ENCODE results near the gene HLTF. TPM values are rescaled to one million over a fixed set of nuclear protein-coding genes. Genes with fewer than 3 reads are reported as not detected.

Gene HLTF
- total RNA-seq, 4 donors from 2014 or later, result 3.0 to 13.5 (median 7.2) TPM

DNA sequence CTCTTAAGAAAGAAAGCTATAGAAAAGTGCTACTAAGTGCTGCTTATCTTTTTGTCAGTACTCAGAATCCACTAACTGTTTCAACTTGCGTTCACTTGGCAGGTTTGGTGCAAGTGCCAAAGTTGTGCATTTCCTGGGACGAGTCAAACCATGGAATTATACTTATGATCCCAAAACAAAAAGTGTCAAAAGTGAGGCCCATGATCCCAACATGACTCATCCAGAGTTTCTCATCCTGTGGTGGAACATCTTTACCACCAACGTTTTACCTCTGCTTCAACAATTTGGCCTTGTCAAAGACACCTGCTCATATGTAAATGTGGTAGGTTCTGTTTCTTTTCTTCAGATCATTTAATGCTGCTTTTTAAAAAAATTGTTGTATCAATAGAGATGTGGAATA lies 62.4 kb downstream of the HLTF start:
- Histone ChIP-seq H3K27ac (no peak overlapping the region), H3K4me1 (peaks cover 0 to 14% (median 1%) of the 10 kb centered on the region in 4 donors), H3K9me3 (no peaks in the 10 kb centered on the region), H3K36me3 (peaks cover 0 to 47% (median 14%) of the 10 kb centered on the region in 4 donors), H3K27me3 (no peaks in the 10 kb centered on the region), H3K4me3 (no peak overlapping the region)
- intact Hi-C loops (cut with DNase I; ENCODE audit: low total_unique reads) (no loop called here), in situ Hi-C loops (cut with MboI; ENCODE audit: low pct_ligation_motif_present in 1 of 4, low pct_unique_long_range_greater_than_20kb in 1 of 4, low sequenced_read_pairs in 3 of 4) (no loop called here)
- no peak for TF ChIP-seq EP300 (IDR thresholded peaks at IDR 0.05; ENCODE audit: low read depth)
- TF ChIP-seq, protein P1, sequence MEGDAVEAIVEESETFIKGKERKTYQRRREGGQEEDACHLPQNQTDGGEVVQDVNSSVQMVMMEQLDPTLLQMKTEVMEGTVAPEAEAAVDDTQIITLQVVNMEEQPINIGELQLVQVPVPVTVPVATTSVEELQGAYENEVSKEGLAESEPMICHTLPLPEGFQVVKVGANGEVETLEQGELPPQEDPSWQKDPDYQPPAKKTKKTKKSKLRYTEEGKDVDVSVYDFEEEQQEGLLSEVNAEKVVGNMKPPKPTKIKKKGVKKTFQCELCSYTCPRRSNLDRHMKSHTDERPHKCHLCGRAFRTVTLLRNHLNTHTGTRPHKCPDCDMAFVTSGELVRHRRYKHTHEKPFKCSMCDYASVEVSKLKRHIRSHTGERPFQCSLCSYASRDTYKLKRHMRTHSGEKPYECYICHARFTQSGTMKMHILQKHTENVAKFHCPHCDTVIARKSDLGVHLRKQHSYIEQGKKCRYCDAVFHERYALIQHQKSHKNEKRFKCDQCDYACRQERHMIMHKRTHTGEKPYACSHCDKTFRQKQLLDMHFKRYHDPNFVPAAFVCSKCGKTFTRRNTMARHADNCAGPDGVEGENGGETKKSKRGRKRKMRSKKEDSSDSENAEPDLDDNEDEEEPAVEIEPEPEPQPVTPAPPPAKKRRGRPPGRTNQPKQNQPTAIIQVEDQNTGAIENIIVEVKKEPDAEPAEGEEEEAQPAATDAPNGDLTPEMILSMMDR (IDR thresholded peaks at IDR 0.05), result no peak
- TF ChIP-seq POLR2A (IDR thresholded peaks at IDR 0.05), result no peak
- TF ChIP-seq POLR2AphosphoS5 (IDR thresholded peaks at IDR 0.05), result no peak
- DNase-seq, result no peak
- 90 to 94% methylated on average over 3 of the region's 3 CpGs for WGBS, 2 donors (ENCODE audit: low coverage in 1 of 2)

DNA sequence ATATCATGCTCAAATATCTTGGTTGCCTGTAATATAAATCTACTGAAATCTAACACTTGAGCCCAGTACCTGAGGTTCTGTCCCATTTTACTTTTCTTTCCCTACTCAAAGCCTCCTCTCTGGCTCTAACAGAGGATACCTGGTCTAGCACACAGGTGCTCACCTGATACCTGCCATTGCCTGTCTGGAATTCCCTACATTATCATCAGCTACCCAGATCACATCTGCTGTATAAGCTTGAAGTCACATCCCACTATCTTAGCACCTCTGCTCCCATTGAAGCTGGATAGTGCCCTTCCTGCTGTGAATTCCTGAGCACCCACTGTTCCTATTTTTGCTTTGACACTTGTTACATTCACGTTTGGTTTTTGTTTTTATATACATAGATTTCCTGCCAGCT lies 64.5 kb downstream of the HLTF start:
- in situ Hi-C loops (cut with MboI; ENCODE audit: low pct_ligation_motif_present in 1 of 4, low pct_unique_long_range_greater_than_20kb in 1 of 4, low sequenced_read_pairs in 3 of 4), result no loop called here
- Histone ChIP-seq H3K9me3 (no peaks in the 10 kb centered on the region), H3K27me3 (no peaks in the 10 kb centered on the region), H3K4me3 (no peak overlapping the region), H3K27ac (no peak overlapping the region), H3K36me3 (peaks cover 0 to 37% (median 11%) of the 10 kb centered on the region in 4 donors), H3K4me1 (peaks cover 0 to 14% (median 2%) of the 10 kb centered on the region in 4 donors)
- DNase-seq, result no peak
- TF ChIP-seq EP300 (IDR thresholded peaks at IDR 0.05; ENCODE audit: low read depth), result no peak
- TF ChIP-seq POLR2A (IDR thresholded peaks at IDR 0.05), result no peak
- no peak for TF ChIP-seq POLR2AphosphoS5 (IDR thresholded peaks at IDR 0.05)
- TF ChIP-seq, protein P1 (IDR thresholded peaks at IDR 0.05), result no peak
- intact Hi-C loops (cut with DNase I; ENCODE audit: low total_unique reads), result no loop called here
- WGBS, 2 donors (ENCODE audit: low coverage in 1 of 2), result 25 to 50% methylated on average over 1 of the region's 1 CpG

DNA sequence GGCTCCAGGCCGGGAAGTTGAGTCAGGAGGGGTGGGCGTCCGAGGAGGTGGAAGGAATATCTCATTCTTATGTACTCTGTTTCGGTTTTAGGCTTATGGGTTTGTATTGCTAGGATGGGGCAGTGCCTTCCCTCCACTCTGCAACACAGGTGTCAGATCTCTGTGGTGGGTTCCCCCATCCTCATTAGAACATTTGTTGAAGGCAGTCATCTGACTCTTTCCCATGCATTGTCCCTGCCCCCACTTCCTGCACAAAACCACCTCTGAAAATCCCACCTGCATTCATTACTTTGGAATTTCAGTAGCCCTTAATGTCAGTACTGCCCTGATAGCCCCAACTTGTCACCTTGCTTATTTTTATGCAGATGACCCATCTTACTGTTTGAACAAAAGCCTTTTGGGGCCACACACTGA lies 65.5 kb downstream of the HLTF start:
- 42 to 80% methylated on average over 3 to 4 of the region's 4 CpGs for WGBS, 2 donors (ENCODE audit: low coverage in 1 of 2)
- DNase-seq, result no peak
- in situ Hi-C loops (cut with MboI; ENCODE audit: low pct_ligation_motif_present in 1 of 4, low pct_unique_long_range_greater_than_20kb in 1 of 4, low sequenced_read_pairs in 3 of 4), result no loop called here
- Histone ChIP-seq H3K36me3 (peaks cover 0 to 28% (median 10%) of the 10 kb centered on the region in 4 donors), H3K4me1 (peaks cover 0 to 21% (median 3%) of the 10 kb centered on the region in 4 donors), H3K4me3 (no peak overlapping the region), H3K9me3 (no peaks in the 10 kb centered on the region), H3K27me3 (no peaks in the 10 kb centered on the region), H3K27ac (peak overlapping the region in 1 of 4 donors; percentile 32)
- intact Hi-C loops (cut with DNase I; ENCODE audit: low total_unique reads), result no loop called here
- TF ChIP-seq, protein P1 (IDR thresholded peaks at IDR 0.05), result no peak
- TF ChIP-seq POLR2AphosphoS5 (IDR thresholded peaks at IDR 0.05) (no peak), POLR2A (IDR thresholded peaks at IDR 0.05) (no peak), EP300 (IDR thresholded peaks at IDR 0.05; ENCODE audit: low read depth) (no peak)

DNA sequence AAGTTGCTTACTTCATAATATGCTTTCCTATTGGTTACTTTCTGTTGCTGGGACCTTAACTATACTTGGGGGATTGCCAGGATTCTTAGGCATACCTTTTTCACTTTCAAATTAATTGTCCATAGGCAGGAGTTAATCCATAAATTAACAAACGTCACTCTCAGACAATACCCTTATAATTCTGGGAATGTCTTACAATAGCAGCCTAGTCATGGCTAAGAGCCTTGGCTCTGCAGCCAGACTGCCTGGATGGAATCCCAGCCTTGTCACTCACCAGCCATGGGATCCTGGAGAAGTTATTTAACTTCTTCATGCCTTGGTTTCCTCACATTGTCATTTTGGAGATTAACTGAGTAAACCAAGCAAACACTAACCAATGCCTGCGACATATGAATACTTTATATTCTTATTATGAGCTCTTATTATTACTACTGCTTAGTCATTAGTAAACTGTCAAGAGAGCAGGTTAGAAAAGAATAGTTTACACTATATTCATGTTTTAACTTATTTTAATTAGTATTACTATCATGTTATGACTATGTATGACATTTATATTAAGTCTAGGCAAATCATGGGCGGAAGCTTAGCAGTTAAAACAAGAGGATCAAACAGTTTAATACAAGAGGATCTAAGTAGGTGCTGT lies 66.0 kb downstream of the HLTF start:
- no peak for DNase-seq
- intact Hi-C loops (cut with DNase I; ENCODE audit: low total_unique reads) (no loop called here), in situ Hi-C loops (cut with MboI; ENCODE audit: low pct_ligation_motif_present in 1 of 4, low pct_unique_long_range_greater_than_20kb in 1 of 4, low sequenced_read_pairs in 3 of 4) (no loop called here)
- Histone ChIP-seq H3K36me3 (peaks cover 0 to 22% (median 10%) of the 10 kb centered on the region in 4 donors), H3K27ac (peak overlapping the region in 3 of 4 donors; percentile 6 to 32 (median 19)), H3K9me3 (no peaks in the 10 kb centered on the region), H3K27me3 (no peaks in the 10 kb centered on the region), H3K4me1 (peaks cover 0 to 21% (median 3%) of the 10 kb centered on the region in 4 donors), H3K4me3 (no peak overlapping the region)
- 62 to 67% methylated on average over 3 of the region's 3 CpGs for WGBS, 2 donors (ENCODE audit: low coverage in 1 of 2)
- TF ChIP-seq POLR2AphosphoS5 (IDR thresholded peaks at IDR 0.05) (no peak), EP300 (IDR thresholded peaks at IDR 0.05; ENCODE audit: low read depth) (no peak), POLR2A (IDR thresholded peaks at IDR 0.05) (no peak)
- TF ChIP-seq, protein P1 (IDR thresholded peaks at IDR 0.05), result no peak

Data from transverse colon (tissue), 4 donors.